GM21576 (cell line): ENCODE data around the gene PLEKHF1.
"Not testable (repeated sequence)": the region's sequence is repeated elsewhere in the genome, so short reads cannot be mapped to it uniquely, and the experiment has no call there.

Experiments
- ATAC-seq: cut with Tn5 transposase; IDR thresholded peaks from one replicate; pipeline ENCODE4 v1.9.1; 2021; ENCODE audit warnings: mild to moderate bottlenecking, moderate library complexity; ENCODE audit not compliant: unreplicated experiment

PLEKHF1 gene

DNA sequence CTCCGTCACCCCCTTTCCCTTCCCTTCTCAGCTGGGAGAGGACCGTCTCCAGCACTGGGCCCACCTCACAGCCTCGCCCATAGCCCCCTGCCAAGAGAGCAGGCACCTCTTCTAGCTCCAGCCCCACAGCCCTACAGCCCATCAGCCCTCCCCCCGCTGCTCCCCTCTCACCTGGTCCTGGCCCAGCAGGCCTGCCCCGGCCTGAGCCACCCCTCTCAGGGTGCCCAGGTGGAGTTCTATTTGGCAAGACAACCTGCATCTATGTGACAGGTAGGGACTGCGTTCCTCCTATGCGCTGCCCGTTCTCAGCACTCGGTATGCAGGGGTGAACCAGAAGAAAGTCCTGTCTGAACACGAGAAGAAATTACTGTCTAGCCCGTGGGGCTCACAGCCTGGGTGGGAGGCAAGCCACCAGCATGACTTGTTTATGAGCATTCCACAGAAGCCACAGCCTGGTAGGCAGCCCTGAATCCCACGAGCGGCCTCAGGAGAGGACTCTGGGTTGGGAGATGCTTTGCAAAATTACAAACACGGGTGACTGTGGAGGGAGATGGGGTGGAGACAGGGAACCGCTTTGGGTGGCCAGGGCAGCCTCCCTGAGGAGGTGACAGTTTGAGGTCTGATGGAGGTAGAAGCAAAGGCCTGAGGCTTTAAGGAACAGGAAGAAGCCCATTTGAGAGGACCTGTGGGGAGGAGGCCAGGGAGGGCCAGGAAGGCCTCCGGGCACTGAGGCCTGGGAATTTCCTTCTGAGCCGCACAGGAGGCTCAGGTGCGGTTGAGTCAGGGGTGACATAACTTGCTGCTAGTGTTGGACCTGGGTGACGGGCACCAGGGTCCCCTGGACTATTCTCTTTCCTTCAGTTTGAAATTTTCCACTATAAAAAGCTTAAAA is 1.2 kb upstream of the PLEKHF1 start:
- no peak for ATAC-seq

GRCh38 chr19:29664753-29665214 is 477 bp upstream of the PLEKHF1 start:
- ATAC-seq, result no peak

DNA sequence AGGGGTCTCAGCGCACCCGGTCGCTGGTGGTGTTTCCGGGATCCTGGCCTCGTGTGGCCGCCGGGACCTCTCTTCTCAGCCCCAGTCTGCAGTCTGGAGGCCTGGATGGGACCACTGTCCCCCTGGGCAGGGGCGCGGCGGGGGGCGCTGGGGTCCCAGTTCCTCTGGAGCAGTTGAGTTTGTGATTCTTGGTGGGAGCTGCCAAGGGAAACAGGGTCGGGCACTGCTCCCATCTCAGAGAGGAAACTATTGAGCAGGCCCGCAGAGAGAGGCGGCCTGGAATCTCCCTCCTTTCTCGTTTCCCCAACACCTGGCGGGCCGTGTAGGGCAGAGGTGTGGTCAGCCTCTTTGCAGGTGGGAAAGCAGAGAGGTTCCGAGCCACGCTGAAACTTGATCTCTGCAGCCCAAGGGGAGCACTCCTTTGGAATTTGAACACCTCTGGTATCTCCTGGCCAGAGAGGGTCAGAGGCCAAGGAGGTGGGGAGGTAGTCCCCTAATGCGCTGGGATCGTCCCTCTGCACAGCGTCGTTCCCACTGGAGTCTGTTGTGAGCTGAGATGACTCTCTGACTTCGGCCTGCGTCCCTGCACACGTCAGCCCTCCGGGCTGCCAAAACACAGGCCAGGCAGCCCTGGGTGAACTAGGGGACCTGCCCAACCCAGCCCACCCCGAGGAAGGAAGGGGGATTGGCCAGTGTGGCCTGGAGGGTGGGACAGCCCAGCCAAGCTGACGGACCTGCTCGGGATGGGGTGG is 741 bp downstream of the PLEKHF1 start:
- ATAC-seq, result no peak

GRCh38 chr19:29666578-29667386 is 1.5 kb downstream of the PLEKHF1 start:
- no peak for ATAC-seq

GRCh38 chr19:29667387-29667783 is 2.1 kb downstream of the PLEKHF1 start:
- ATAC-seq, result no peak

GRCh38 chr19:29667901-29668341 is 2.7 kb downstream of the PLEKHF1 start:
- ATAC-seq, result no peak

GRCh38 chr19:29668746-29669609 is 3.7 kb downstream of the PLEKHF1 start:
- no peak for ATAC-seq

DNA sequence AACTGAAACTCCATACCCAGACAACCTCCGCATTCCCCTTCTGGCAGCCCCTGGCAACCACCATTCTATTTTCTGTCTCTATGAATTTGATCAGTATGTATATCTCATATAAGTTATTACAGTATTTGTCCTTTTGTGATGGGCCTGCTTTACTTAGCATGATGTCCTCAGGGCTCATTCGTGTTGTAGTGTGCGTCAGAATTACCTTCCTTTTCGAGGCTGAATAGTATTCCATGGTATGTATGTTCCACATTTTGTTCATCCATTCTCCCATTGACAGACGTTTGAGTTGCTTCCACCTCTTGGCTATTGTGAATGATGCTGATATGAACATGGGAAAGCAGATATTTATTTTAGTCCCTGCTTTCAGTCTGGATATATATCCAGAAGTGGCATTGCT is 5.0 kb downstream of the PLEKHF1 start:
- ATAC-seq, result no peak

DNA sequence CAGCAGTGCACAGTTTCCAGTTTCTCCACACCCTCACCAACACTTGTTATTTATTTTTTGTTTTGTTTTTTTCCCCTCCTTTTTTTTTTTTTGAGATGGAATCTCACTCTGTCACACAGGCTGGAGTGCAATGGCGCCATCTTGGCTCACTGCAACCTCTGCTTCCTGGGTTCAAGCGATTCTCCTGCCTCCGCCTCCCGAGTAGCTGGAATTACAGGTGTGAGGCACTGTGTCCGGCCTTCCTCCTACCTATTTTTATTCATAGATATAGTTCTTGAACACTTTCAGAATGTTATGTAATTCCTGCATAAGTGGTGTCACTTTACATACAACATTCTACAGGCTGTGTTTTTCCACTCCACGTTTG is 5.7 kb downstream of the PLEKHF1 start:
- not testable (repeated sequence) for ATAC-seq

GRCh38 chr19:29671393-29672160 is 6.3 kb downstream of the PLEKHF1 start:
- ATAC-seq, result peak; percentile 64

DNA sequence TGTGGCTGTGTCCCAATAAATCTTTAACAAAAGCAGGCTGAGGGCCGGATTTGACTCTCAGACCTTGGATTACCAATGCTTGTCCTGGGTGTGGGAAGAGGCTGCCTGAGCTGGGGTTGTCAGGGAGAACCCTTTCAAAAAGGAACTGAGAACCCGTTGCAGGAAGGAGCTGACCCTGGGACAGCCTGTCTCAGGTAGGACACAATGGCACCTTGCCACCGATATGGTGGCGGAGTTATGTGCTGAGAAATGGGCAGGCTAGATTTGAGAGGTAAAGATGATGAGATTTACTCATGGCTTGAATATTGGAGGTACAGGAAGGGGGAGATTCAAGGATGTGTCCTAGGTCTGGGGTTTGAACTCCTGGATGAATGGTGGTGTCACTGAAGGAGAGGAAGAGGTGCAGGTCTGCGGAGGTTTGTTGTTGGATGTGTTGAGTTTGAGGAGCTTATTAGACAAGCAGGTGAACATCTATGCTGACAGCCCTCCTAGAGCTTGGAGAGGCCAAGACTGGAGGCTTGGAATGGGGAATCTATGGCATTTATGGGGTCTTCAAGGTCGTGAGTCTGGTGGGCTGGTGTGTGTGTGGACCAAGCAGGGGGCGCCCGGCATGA is 7.2 kb downstream of the PLEKHF1 start:
- no peak for ATAC-seq

- ATAC-seq, result peak; percentile 51
Observed at GRCh38 chr19:29672933-29673336, 7.7 kb downstream of the PLEKHF1 start.

DNA sequence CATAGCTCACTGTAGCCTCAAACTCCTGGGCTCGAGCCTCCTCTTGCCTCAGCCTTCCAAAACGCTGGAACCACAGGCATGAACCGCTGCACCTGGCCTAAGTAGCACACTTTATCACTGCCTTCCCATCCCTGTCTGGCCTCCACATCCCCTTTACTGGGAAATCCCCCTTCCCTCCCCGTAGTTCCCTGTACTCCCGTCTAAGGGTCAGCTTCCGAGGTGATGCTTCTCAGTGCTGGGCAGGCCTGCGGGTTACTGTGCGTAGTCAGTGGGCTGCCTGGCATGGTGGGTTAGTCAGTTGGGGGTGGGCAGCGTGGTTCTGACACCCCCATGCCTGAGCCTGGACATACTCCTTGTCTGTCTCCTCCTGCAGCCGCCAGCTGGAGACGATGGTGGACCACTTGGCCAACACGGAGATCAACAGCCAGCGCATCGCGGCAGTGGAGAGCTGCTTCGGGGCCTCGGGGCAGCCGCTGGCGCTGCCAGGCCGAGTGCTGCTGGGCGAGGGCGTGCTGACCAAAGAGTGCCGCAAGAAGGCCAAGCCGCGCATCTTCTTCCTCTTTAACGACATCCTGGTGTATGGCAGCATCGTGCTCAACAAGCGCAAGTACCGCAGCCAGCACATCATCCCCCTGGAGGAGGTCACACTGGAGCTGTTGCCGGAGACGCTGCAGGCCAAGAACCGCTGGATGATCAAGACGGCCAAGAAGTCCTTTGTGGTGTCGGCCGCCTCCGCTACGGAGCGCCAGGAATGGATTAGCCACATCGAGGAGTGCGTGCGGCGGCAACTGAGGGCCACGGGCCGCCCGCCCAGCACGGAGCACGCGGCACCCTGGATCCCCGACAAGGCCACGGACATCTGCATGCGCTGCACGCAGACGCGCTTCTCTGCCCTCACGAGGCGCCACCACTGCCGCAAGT is 8.4 kb downstream of the PLEKHF1 start:
- ATAC-seq, result no peak

GRCh38 chr19:29674374-29675119 is 9.3 kb downstream of the PLEKHF1 start:
- ATAC-seq, result no peak

- no peak for ATAC-seq
Observed at GRCh38 chr19:29675120-29675649, 9.9 kb downstream of the PLEKHF1 start.

- no peak for ATAC-seq
Observed at GRCh38 chr19:29675650-29676186, 10.5 kb downstream of the PLEKHF1 start.

GRCh38 chr19:29676586-29676985 is 11.3 kb downstream of the PLEKHF1 start:
- no peak for ATAC-seq
